Smooth muscle cell (in vitro differentiated cells): ENCODE measurements around the gene UNC119. TPM values are rescaled to one million over a fixed set of nuclear protein-coding genes. Genes with fewer than 3 reads are reported as not detected.

Experiments
- DNase-seq: peaks from one replicate; lab custom pipeline; 2025; ENCODE audit not compliant: unreplicated experiment; lab: John Stamatoyannopoulos, UW
- H2AFZ ChIP-seq: fragments of 200-600 bp; sonication (generic); 2 replicates; pipeline ENCODE4 v1.6.0; 2016; ENCODE audit warnings: antibody characterized with exemption, low read depth, mild to moderate bottlenecking
- H3F3A ChIP-seq: fragments of 200-600 bp; sonication (generic); 2 replicates; pipeline ENCODE4 v1.6.0; 2017; ENCODE audit warnings: antibody characterized with exemption, low read depth
- H3K27ac ChIP-seq: fragments of 200-600 bp; sonication (generic); 2 replicates; pipeline ENCODE4 v1.5.1; 2016; ENCODE audit warnings: low read depth, mild to moderate bottlenecking
- H3K27me3 ChIP-seq: fragments of 200-600 bp; sonication (generic); 2 replicates; pipeline ENCODE4 v1.6.1; 2016; ENCODE audit warnings: low read depth, mild to moderate bottlenecking
- H3K36me3 ChIP-seq: fragments of 200-600 bp; sonication (generic); 2 replicates; pipeline ENCODE4 v1.5.1; 2016; ENCODE audit warnings: low read depth
- H3K4me1 ChIP-seq: fragments of 200-600 bp; sonication (generic); 2 replicates; pipeline ENCODE4 v1.5.1; 2016; ENCODE audit warnings: low read depth
- H3K4me2 ChIP-seq: fragments of 200-600 bp; sonication (generic); 2 replicates; pipeline ENCODE4 v1.6.0; 2016; ENCODE audit warnings: mild to moderate bottlenecking
- H3K4me3 ChIP-seq: fragments of 200-600 bp; sonication (generic); 2 replicates; pipeline ENCODE4 v1.5.1; 2016; ENCODE audit warnings: mild to moderate bottlenecking
- H3K79me2 ChIP-seq: fragments of 200-600 bp; sonication (generic); 2 replicates; pipeline ENCODE4 v1.6.0; 2016; ENCODE audit warnings: low read depth, mild to moderate bottlenecking
- H3K9ac ChIP-seq: fragments of 200-600 bp; sonication (generic); 2 replicates; pipeline ENCODE4 v1.6.0; 2016; ENCODE audit warnings: low read depth
- H3K9me3 ChIP-seq: fragments of 200-600 bp; sonication (generic); replicated peaks from 2 replicates; pipeline ENCODE4 v1.5.1; 2016; ENCODE audit warnings: low read depth
- H4K20me1 ChIP-seq: fragments of 200-600 bp; sonication (generic); 2 replicates; pipeline ENCODE4 v1.6.0; 2016; ENCODE audit warnings: low read depth
- WGBS: methylation state at CpG from one replicate; pipeline ENCODE4 v1.1.7; 2016; ENCODE audit warnings: low lambda C conversion rate; 5-methylcytosine and 5-hydroxymethylcytosine counted together
- polyA plus RNA-seq: library from polyadenylated mRNA; unstranded; fragments of >200 nt; fragmentation: Nextera tagmentation; extraction: Ambion mirVana; gene quantifications from 2 replicates; pipeline ENCODE4 v1.2.1, GENCODE V29; 2016
- total RNA-seq: library from RNA; depleted of rRNA; stranded (reverse); fragments of >200 nt; gene quantifications from 2 replicates; pipeline ENCODE4 v1.2.3, GENCODE V29; 2014
- TF ChIP-seq, protein P1 (sequence below): fragments of 200-600 bp; sonication (generic); IDR thresholded peaks from 2 replicates; pipeline ENCODE4 v1.5.1; 2017; ENCODE audit warnings: borderline replicate concordance, mild to moderate bottlenecking, antibody characterized with exemption; ENCODE audit not compliant: insufficient read depth, poor library complexity, severe bottlenecking

Gene UNC119
- total and polyA plus RNA-seq, 2 experiments from 2014 or later = 35.9 to 46.9 TPM

DNA sequence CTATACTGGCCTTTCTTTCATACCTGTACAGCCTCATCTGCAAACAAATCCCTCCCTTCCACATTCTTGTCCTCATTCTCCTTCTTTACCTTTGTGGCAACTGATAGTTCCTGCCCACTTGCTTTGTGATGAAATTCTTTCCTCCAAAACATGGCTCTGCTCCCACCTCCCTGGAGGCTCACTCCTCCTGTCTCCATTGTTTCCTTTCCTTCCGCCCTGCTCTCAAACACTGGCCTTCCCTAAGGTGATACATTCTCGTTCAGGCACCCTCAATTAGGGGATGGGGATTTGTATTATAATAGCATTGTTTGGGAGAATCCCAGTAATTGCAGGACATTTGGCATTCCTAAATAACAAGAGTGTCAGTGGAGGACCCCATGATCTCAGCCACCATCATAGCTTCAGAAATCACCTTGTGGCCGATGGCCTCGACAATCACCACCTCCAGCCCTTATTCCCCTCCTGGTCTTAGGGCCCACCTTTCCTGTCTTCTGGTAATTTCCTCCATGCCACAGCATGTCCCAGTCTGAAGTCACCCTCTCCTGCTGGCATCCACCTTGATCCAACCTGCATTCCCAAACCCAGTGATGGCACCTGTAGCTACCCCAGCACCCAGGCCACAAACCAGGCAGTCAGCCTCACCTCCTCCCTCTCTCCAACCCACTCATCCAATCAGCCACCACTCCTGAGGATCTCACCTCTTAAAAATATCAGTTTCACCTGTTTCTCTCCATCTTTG is 7.9 kb downstream of the UNC119 start:
- peaks cover 3% of the 10 kb centered on the region for H3K4me1 ChIP-seq
- 83% methylated on average over 4 of the region's 4 CpGs for WGBS
- no peak overlapping the region for H3K9ac ChIP-seq
- TF ChIP-seq, protein P1, sequence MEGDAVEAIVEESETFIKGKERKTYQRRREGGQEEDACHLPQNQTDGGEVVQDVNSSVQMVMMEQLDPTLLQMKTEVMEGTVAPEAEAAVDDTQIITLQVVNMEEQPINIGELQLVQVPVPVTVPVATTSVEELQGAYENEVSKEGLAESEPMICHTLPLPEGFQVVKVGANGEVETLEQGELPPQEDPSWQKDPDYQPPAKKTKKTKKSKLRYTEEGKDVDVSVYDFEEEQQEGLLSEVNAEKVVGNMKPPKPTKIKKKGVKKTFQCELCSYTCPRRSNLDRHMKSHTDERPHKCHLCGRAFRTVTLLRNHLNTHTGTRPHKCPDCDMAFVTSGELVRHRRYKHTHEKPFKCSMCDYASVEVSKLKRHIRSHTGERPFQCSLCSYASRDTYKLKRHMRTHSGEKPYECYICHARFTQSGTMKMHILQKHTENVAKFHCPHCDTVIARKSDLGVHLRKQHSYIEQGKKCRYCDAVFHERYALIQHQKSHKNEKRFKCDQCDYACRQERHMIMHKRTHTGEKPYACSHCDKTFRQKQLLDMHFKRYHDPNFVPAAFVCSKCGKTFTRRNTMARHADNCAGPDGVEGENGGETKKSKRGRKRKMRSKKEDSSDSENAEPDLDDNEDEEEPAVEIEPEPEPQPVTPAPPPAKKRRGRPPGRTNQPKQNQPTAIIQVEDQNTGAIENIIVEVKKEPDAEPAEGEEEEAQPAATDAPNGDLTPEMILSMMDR = no peak
- H3K36me3 ChIP-seq = no peaks in the 10 kb centered on the region
- H3K79me2 ChIP-seq = no peaks in the 10 kb centered on the region
- no peak overlapping the region for H3K4me3 ChIP-seq
- H3K27ac ChIP-seq = no peak overlapping the region
- DNase-seq = no peak
- H3K27me3 ChIP-seq = no peaks in the 10 kb centered on the region
- H2AFZ ChIP-seq = no peak overlapping the region
- H4K20me1 ChIP-seq = peaks cover 19% of the 10 kb centered on the region
- H3K9me3 ChIP-seq = no peaks in the 10 kb centered on the region
- H3K4me2 ChIP-seq = no peak overlapping the region
- H3F3A ChIP-seq = no peaks in the 10 kb centered on the region

DNA sequence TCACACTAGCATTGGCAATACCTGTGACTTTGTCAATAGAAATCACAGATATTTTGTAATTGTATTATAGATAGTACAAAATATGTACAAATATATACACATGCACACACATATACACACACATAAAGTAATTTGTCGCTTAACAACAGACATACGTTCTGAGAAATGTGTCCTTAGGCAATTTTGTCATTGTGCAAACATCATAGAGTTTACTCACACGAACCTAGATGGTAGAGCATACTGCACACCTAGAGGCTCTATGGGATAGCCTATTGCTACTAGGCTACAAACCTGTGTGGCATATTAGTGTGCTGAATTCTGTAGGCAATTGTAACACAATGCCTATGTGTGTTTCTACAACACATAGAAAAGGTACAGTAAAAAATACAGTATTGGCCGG is 11.0 kb downstream of the UNC119 start:
- TF ChIP-seq, protein P1 = no peak
- DNase-seq = no peak
- H3K79me2 ChIP-seq = no peaks in the 10 kb centered on the region
- H3F3A ChIP-seq = no peaks in the 10 kb centered on the region
- H4K20me1 ChIP-seq = no peaks in the 10 kb centered on the region
- no peak overlapping the region for H3K4me2 ChIP-seq
- no peak overlapping the region for H2AFZ ChIP-seq
- no peak overlapping the region for H3K9ac ChIP-seq
- H3K9me3 ChIP-seq = no peaks in the 10 kb centered on the region
- no peaks in the 10 kb centered on the region for H3K36me3 ChIP-seq
- H3K27me3 ChIP-seq = no peaks in the 10 kb centered on the region
- H3K4me1 ChIP-seq = no peaks in the 10 kb centered on the region
- H3K4me3 ChIP-seq = no peak overlapping the region
- H3K27ac ChIP-seq = no peak overlapping the region
- 95% methylated on average over 4 of the region's 4 CpGs for WGBS

DNA sequence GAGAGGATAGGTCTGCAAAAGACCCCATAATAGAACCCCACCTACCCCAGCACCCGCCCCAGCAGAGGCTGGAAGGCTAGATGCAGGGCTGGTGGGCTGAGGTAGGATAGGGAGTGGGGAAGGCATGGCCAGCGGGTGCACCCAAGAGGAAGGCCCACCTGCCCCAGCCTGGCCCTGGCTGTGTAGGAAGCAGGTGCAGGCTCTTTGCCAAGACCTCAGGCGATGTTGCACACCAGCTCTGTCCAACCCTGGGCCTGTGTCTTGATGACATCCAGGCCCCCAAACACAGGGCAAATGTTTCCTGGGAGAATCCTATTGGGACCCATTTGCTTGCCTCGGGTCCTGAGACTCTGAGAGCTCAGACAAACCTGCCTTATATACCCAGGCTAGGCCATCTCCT is 12.2 kb downstream of the UNC119 start:
- Histone ChIP-seq H3K27me3 (no peaks in the 10 kb centered on the region), H3F3A (no peaks in the 10 kb centered on the region), H3K4me1 (no peaks in the 10 kb centered on the region), H4K20me1 (no peaks in the 10 kb centered on the region), H3K27ac (no peak overlapping the region), H3K9me3 (no peaks in the 10 kb centered on the region), H3K4me3 (no peak overlapping the region), H3K4me2 (no peak overlapping the region), H3K79me2 (no peaks in the 10 kb centered on the region), H3K9ac (no peak overlapping the region), H2AFZ (no peak overlapping the region), H3K36me3 (no peaks in the 10 kb centered on the region)
- WGBS = 87% methylated on average over 4 of the region's 4 CpGs
- no peak for DNase-seq
- TF ChIP-seq, protein P1 = no peak
